Measurements from ENCODE around the gene TTN.
"Not testable (repeated sequence)": the region's sequence is repeated elsewhere in the genome, so short reads cannot be mapped to it uniquely, and the experiment has no call there.

Gene TTN

DNA sequence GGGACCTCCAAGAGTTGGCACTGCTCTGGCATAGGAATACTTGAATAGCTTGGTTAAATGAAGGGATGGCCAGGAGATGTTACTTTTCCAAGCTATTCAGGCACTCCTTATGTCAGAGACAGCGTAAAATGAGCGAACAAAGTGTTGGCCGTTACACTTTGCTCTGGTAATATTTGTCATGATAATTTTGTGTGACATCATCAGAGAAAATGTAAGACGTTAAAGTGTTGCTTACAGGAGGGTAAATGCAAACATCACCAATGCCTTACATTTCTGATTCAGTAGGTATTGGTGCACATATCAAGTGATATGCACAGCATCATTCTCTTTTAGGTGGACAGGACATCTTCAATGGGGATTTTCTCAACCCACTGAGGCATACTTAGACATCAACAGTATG lies 281.0 kb downstream of the TTN start:
- no peak for DNase-seq

DNA sequence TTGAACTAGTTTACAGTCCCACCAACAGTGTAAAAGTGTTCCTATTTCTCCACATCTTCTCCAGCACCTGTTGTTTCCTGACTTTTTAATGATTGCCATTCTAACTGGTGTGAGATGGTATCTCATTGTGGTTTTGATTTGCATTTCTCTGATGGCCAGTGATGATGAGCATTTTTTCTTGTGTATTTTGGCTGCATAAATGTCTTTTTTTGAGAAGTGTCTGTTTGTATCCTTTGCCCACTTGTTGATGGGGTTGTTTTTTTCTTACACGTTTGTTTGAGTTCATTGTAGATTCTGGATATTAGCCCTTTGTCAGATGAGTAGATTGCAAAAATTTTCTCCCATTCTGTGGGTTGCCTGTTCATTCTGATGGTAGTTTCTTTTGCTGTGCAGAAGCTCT lies 281.8 kb downstream of the TTN start:
- not testable (repeated sequence) for DNase-seq

DNA sequence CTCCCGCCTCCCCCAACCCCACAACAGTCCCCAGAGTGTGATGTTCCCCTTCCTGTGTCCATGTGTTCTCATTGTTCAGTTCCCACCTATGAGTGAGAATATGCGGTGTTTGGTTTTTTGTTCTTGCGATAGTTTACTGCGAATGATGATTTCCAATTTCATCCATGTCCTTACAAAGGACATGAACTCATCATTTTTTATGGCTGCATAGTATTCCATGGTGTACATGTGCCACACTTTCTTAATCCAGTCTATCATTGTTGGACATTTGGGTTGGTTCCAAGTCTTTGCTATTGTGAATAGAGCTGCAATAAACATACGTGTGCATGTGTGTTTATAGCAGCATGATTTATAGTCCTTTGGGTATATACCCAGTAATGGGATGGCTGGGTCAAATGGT lies 282.2 kb downstream of the TTN start:
- DNase-seq, result not testable (repeated sequence)

DNA sequence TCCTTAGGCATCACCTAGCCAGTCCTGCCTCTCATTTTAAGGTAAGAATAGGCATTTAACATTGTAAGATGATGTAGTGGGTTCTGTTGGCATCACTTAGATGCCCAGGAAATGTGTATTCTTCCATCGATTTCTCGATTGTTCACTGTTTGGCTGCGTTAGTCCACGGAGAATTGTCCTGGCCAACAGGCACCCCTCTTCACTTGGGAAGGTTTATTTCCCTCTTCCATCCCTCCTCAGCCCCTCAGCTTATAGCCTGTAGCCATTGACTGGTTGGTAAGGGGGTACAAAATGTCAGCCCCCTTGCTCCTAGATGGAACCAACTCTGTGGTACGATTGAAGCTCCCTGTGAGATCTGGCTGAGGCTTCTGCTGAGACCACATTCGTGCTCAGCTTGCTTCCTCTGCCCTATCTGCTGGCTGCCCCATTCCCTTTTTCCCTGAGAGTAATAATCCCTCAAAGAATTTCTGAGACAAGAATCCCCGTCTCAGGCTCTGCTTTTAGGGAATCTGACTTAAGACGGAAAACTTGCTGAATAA lies 283.6 kb downstream of the TTN start:
- no peak for DNase-seq

DNA sequence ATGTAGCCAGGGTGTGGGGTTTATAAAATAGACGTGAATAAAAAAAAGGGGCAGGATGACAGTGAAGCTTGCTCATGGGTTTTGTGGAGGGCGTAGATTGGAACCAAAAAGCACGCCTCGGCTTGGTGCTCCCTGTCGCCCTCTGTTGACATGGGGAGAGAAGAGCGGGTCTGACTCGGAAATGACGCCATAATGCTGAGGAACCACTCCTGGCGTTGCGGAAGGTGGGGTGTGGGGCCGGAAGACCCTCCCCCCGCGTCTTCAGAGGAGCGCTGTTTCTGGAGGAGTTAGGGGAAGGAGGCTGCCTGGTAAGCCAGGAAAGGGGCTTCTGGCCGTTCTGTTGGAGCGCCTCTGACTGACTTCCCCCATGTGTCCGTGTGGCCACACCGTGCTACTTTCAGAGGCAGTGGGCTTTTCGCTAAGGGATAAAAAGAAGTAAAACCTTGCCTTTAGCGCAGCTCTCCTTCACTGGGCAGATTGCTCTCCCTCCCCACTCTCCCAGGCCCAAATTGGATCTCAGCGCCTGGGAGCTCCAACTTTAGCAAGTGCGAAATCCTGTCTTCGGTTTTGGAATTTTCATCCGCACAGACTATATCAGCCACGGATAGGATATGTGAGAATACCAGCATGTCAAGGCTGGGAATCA lies 284.1 kb downstream of the TTN start:
- no peak for DNase-seq

DNA sequence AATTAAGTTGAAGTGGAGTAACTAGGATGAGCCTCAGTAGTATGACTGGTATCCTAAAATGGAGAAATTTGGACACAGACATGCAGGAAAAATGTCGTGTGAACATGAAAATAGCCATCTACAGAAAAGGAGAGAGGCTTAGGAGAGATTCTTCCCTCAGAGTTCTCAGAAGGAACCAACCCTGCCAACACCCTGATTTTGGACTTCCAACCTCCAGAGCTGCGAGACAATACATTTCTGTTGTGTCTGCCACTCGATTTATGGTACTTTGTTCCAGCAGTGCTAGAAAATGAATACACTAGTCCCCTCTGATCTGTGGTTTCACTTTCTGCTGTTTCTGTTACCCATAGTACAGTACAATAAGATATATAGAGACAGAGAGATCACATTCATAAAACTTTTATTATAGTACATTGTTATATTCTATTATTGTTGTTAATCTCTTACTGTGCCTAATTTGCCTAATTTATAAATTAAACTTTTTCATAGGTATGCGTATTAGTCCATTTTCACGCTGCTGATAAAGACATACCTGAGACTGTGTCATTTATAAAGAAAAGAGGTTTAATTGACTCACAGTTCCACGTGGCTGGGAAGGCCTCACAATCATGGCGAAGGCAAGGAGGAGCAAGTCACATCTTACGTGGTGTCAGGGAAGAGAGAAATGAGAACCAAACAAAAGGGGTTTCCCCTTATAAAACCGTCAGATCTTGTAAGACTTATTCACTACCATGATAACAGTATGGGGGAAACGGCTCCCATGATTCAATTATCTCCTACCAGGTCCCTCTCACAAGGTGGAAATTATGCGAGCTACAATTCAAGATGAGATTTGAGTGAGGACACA lies 285.7 kb downstream of the TTN start:
- DNase-seq, result no peak

DNA sequence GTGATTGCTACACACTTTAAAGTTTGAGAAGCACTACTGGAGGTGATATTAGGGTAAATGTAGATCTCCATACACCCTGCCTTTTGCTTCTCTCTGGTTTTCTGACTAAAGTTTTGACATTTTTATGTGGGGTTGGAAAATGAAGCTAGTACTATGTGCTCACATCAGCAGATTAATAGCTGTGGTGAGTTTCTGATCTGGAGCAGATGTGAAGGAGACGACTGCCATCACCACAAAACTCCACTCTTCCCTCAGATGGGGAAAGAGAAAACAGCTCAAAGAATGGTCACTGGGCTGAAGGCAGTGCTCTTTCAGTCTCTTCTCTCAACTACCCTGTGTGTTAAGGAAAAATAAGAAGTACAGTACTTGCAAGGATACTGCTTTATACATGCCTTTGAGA lies 289.7 kb downstream of the TTN start:
- DNase-seq, result no peak

DNA sequence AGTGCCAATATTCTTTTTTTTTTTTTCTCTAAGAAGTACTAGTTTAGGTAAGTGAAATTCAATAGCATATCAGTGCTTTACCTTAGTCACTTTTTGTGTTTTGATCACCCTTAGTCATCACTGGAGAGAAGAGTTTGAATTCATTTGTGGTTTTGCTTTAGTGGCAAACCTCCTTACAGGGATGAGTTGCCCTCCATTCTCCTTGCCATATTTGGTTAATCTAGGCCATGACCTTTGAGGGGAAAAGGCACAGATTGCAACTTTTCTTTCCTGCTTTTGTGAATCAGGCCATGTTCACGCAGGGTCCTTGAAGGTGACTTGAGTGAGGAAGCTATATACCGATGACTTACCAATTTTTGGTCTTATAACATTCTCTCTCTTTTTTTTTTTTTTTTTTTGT lies 292.6 kb downstream of the TTN start:
- DNase-seq, result no peak

DNA sequence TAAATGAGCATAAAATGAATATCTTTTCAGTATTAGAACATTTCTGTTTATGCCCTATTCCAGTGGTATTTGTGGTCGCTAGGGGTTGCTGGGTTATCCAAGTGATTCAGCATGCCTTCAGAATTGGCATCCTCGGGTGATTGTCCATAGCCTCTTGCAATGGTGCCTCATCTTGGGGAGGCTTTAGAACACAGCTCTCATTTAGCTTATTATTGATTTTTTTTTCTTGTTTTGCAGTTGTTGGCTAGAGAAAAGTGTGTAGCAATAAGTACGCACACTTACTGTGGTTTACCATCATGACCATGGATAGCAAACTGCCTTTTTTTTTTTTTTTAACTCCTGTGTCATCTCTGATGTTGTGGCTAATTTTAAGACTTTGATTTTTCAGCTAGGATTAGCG lies 293.3 kb downstream of the TTN start:
- DNase-seq, result no peak

DNA sequence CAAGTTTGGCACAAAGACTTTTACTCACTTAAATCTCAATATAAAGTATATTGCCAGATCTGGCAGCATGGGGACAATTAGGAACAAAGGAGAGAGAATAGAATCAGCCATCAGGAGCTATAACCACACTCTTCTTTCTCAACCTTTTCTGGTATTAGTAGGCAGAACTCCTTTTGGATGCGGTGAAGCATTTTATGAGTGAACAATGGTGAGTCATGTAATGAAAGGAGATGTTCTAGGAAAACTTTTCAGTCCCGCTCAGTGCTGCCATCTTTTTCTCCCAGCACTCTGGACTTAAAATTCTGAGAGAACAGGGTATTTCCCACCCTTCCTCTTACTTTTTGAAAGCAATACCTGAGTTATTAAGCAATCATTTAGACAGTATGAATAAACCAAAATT lies 294.7 kb downstream of the TTN start:
- DNase-seq, result no peak

DNA sequence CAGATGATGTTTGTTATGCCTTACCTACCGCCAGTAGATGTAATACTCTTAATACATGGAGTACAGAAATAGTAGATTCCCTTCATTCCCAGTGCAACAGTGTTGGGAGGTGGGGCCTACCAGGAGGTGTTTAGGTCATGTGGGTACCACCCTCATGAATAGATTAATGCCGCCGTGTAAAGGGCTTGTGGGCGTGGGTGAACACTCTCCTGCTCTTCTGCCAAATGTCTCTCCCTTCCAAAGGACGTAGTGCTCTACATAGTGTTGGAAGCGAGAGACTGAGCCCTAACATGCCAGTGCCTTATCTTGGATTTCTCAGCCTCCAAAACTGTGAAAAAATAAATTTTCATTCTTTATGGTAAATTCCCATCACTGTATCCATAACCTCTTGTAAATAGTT lies 296.8 kb downstream of the TTN start:
- no peak for DNase-seq

DNA sequence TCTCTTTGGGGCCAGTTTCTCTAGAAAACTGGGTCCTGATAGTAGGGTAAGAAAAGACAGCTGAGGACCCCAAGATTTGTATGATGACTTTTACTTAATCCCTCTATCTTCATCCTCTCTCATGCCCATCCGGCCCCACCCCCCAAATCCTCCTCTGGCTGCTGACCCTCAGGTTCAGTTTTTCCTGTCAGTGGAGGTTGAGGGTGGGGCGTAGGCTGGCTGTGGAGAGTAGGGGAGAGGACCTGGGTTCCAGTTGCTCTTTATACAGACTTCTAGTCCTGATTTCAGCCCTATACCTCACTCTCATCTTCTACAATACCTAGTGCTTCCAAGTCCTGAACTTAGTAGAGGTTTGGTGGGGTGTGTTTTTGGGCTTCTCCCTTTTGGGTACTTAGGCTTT lies 298.6 kb downstream of the TTN start:
- no peak for DNase-seq

DNA sequence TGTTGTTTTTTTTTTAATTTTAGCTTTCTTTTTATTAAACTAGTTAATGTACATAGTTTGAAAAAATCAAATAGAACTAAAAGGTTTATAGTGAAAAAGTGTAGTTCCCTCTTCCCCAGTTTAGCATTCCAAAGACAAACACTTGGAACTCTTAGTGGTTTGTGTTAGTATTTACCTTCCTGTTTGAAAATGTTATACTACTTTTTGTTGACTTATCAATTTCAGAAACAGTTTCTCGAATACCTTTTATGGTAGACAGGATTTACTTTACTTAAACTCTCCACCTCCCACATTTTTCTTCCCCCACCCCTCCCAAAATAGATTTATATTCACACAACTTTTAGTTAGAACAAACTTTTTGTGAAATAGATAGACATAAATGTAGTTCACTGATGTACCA lies 300.3 kb downstream of the TTN start:
- no peak for DNase-seq

DNA sequence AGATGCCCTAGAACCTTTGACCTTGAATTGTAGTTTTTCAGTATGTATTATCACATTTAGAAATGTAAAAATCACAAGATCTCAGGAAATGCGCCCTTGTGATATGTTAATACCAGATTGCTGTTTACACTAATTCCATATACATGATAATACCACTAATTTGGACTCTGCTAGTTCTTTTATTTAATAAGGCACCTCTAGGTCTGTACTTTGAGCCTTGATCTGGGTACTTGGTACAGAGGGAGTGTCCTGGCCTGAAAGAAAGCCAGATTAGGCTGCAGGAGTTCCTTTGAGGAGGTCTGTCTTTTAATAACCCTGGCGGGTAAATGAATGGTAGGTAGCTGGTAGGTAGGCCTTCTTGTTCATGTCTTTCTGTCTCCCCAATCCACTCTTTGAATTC lies 300.7 kb downstream of the TTN start:
- no peak for DNase-seq

DNA sequence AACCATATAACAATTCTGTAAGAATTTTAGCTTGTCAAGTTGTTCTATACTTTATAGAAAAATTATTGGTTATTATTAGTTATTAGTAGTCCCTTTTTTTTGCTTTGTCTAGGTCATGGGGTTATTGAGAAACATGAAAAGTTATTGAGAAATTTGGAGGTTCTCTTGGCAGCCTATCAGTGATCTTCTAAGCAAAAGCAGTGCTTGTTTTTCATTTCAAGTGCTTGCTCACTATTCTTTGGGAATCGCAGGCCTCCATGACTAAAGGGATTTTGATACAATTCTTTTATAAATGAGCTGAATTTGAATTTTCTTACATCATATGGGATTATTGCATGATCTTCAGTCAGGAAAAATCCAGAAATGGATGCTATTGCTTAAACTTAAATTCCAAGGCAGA lies 301.1 kb downstream of the TTN start:
- DNase-seq, result no peak

DNA sequence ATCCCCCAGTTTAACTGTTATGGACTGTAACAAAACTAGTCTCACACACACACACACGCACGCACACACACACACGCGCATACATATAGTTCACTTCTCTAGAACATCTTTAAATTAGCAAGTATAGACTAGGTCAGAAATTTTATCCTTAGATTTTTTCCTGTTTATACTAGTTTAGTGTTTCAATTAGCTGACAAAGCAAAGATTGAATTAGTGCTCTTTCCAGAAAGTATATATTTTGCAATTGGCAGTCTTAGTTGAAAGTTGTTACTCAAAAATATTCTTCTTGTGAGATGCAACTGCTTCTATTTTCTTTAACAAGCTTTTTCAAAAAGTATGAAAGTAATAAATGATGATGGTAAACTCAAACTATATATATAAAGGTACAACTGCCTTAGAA lies 304.5 kb downstream of the TTN start:
- DNase-seq, result no peak

DNA sequence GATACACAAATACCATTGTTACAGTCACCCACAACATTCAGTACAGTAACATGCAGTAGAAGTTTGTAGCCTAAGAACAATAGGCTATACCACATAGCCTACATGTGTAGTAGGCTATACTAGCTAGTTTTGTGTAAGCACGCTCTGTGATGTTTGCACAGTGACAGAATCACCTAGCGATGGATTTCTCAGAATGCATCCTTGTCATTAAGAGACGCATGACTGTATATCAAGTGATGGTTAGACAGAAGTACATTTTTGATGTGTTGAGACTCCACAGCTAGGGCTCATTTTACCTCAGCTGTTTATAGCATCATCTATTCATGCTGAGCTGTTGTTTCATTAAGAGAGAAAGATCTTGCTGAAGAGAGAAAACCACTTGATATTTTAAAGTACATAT lies 307.6 kb downstream of the TTN start:
- no peak for DNase-seq

DNA sequence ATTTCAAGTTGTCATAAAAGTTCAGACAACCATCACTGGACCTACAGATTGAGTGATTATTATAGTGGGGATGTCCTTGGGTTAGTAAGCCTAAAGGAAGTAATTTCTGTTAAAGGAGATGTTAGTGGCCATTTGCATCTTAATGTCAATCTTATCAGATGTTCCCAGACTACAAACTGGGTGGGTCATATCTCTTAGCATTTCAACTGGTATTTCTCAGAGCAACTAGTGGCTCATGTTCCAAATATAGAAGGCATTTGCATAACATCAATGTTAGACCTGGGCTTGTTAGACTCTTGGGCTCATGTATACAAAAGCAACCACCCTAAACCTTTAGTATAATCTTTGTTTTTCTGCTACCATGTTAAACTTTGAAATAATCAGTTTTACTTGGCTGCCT lies 309.1 kb downstream of the TTN start:
- DNase-seq, result no peak

DNA sequence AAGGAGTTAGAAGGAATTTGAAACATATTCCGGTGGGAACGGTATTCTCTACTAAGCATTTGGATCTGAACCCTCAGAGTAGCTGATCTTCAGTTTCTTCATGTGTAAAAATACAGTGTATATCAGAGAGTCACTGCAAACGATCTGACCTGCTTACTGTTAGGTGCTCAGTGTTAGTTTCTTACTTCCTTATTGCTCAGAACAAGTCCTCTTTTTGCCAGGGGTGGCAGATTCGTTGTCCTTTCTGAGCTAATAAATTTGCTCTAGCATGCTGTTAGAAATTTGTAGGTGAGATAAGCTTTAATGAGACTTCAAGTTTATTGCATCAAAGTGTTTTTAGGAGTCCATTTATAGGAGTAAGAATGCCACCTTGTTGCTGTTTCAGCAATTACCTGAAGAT lies 311.2 kb downstream of the TTN start:
- no peak for DNase-seq

DNA sequence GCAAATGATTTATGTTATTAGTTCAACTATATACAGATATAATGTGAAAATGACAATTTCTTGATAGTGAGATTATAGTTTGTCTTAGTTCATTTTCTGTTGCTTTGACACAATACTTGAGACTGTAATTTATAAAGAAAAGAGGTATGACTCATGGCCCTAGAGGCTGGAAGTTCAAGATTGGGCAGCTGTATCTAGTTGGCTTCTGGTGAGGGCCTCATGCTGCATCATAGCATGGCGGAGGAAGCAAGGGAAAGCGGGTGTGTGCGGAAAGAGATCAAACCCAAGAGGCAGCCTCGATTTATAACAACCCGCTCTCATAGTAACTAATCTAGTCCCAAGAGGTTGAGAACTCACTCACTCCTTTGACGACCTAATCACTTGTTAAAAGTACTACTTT lies 315.6 kb downstream of the TTN start:
- DNase-seq, result no peak

DNA sequence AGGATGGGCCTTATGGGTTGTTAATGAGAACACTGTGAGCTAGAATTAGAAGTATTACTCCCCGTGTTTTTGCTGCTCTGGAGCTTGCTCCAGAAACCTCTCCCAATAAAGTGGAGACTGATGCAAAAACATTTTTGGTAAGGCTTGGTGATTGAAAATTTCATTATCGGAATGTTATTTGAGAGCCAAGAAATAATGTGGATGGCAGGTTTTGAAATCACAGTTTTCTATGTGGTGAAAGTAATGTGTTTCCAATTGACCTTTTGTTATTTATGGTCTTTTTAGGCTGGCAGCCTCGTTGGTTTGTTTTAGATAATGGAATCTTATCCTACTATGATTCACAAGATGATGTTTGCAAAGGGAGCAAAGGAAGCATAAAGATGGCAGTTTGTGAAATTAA lies 321.9 kb downstream of the TTN start:
- no peak for DNase-seq

DNA sequence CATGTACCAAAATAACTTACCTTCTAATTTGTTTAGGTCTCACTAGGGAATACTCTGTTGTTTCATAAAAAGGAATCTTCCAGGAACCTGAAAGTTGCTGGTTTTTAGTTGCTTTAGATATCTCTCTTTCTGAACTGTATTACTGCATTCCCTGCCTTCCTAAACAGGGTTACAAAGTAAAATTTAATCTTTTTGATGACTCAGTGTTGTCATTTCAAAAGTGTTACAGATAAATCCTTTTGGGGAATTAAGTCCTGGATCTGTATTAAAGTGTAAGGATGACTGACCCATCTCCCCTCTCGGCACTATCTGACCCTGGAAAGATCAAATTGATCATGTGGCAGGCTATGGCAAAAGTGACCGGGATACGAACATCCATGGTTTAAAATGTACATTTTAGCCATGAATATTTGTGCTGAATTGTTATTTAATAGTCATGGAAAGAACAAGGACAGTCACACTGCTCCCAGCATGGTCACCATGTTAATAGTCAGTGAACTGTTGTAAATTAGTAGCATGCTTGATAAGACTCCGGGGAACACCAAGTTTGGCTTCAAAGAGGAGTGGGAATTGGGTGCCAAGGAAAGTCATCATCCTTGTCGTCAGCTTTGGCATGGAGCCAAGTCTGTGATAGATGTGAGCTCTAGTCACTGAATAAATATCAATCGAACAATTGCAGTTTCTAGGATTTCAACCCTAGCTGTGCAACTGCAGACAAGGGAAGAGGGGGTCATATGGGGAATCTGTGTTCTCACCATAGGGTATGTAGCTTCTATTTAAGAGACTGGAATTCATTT lies 322.8 kb downstream of the TTN start:
- DNase-seq, result peak; percentile 18

DNA sequence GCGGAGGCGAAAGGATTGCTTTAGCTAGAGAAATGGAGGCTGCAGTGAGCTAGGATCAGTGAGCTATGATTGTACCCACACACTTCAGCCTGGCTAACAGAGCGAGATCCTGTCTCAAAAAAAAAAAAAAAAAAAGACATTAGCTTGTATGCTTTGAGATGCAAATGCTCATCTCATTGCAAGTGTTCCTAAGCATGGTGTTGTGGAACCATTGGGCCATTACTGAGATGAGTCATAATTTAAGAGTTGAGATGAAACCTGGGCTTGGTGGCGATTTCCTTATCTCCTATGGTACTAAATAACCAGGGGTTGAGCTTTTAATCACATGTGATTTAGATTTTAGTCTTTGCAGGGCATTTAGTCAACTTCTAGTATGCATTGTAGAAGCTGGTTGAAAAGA lies 324.8 kb downstream of the TTN start:
- no peak for DNase-seq
